ENCODE measurements around the gene VPS11.
"Not testable (repeated sequence)": the region's sequence is repeated elsewhere in the genome, so short reads cannot be mapped to it uniquely, and the experiment has no call there.

The VPS11 gene

GRCh38 chr11:119067371-119068222, at the start of gene VPS11:
Gene VPS11, plus strand, starts transcription at chr11:119067818. Its CDS starts 6 bp downstream, at chr11:119067824.
- DNase-seq (ENCODE audit: low spot score): peak; percentile 98

GRCh38 chr11:119018074-119018938, 49.3 kb upstream of the VPS11 start, which contains the start of the genes RPS25 and TRAPPC4:
Gene RPS25, minus strand, starts transcription at chr11:119018343. Its CDS starts 59 bp downstream, at chr11:119018284.
Gene TRAPPC4, plus strand, starts transcription at chr11:119018766. Its CDS starts 30 bp downstream, at chr11:119018796.
- peak; percentile 96 for DNase-seq (ENCODE audit: low spot score)

- DNase-seq (ENCODE audit: low spot score): no peak
These were observed 47.6 kb upstream of the VPS11 start for GRCh38 chr11:119019996-119020395.

DNA sequence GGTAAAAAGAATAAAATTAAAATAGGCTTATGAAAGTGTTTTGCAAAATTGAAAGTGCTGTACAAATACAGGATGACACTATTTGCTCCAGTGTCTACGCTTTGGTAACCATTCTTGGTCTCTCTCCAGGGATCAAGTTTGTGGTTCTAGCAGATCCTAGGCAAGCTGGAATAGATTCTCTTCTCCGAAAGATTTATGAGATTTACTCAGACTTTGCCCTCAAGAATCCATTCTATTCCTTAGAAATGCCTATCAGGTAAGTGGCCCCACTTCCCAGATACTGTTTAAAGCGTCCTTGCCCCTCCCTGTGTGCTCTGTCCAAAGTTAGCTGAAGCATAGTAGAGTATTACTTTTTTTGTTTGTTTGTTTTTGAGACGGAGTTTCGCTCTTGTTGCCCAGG, 46.0 kb upstream of the VPS11 start:
- DNase-seq (ENCODE audit: low spot score): no peak

DNA sequence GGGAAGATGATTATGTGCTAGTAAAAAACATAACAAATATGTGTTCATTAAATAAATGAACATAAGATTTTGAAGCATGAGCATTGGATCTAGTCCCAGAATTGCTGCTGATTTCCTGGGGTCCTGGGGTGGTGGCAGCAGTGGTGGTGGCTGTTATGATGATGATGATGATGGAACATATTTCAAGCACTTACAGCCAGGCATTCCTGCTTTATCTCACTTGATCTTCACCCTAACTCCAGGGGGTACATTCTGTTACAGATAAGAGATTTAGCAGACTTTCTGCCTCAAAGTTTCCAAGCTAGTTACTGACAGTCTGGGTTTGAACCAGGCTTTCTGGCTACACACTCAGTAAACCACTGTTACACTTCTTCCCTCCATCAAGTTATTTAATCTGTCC, 43.9 kb upstream of the VPS11 start:
- DNase-seq (ENCODE audit: low spot score): no peak

- DNase-seq (ENCODE audit: low spot score): no peak
These were observed 43.1 kb upstream of the VPS11 start for GRCh38 chr11:119024430-119025098.

- no peak for DNase-seq (ENCODE audit: low spot score)
These were observed 42.5 kb upstream of the VPS11 start for GRCh38 chr11:119025099-119025473.

DNA sequence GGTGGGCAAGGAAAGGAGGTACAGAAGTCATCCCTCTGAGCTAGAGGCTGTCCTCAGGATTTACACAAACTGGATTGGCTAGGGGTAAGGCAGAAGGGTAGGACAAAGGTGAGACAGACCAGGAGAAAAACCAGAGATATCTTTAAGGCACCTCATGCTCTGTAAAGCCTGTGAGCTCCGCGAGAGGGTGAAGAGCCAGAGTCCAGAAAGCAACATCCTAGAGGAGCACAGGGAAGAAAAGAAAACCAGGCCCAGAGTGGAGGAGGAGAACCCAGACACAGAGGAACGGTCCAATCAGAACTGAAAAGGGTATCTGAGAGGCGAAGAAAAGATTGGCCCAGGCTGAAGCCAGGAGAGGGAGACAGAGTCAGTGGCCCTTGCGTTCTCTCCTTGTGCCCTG, 42.1 kb upstream of the VPS11 start:
- DNase-seq (ENCODE audit: low spot score): no peak

DNA sequence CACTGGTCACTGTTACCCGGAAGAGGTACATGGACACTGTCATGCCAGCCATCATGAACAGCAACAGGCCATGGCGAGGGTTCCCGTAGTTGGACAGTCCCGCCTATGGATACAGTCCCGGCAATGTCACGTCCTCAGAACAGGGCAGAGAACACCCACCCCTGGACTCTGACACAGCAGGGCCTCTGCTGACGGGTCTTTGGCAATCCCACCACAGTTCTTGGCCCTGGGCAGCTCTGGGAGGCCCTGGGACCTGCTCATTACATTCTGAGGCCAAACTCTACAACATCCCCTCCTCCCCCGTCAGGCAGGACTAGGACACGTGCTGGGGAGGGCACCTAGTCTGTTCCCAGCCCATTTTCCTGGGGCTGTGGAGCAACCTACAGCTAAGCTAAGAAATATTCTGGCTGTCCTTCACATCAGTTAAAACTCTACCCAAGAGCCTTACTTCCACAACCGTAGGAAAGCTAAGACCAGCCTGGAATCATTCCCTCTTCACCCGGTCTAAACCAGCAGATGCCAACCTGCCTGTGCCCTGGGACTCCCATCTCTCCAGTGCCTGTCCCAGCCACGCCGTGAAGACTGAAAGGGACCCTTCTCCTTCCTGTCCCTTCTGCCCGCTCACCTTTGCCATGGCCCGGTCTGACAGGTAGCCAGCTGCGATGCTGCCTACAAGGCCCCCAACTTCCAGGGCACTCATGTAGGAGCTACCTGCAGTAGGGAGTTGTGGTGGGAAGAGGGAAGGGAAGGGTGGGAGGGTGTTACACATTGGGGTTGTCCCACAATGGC, 41.4 kb upstream of the VPS11 start:
- DNase-seq (ENCODE audit: low spot score): no peak

- DNase-seq (ENCODE audit: low spot score): no peak
These were observed 40.6 kb upstream of the VPS11 start for GRCh38 chr11:119026970-119027369.

DNA sequence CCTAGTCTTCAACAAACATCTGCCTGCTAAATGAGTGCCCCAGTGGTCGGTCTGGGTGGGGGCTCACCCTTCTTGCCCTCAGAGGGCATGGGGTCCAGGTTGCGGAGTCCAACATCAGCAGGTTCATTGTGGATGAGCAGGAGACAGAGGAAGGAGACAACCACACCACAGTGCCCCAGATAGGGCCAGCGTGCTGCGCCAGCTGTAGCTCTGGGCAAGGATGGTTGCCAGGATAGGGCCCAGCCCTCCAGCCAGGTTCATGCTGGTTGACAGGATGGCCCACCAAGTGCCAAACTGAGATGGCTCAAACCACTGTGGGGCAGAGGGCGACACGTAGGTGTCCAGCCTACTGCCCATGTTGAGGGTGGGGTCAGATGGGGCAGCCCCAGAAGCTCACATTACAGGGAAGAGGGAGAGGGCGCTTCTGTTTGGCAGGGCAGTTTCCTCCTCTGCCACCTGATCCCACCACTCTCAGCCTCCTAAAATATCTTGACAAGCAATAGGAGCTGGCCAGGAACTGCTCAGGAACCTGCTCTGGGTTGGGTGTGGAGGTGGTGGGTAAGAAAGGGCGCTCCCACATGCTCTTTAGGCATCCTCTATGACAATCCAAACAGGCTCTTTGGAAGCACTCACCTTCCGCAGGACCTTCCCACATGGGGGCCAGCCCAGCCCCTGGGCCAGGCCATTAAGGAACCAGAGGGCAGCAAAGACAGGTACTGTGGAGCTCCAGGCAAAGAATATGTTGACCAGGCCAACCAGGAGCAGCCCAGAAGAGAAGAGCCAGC, 39.9 kb upstream of the VPS11 start:
- no peak for DNase-seq (ENCODE audit: low spot score)

- DNase-seq (ENCODE audit: low spot score): no peak
These were observed 39.1 kb upstream of the VPS11 start for GRCh38 chr11:119028346-119029068.

GRCh38 chr11:119029069-119029339, 38.6 kb upstream of the VPS11 start:
- no peak for DNase-seq (ENCODE audit: low spot score)

- DNase-seq (ENCODE audit: low spot score): no peak
These were observed 38.1 kb upstream of the VPS11 start for GRCh38 chr11:119029340-119030028.

GRCh38 chr11:119030029-119030328, 37.6 kb upstream of the VPS11 start:
- DNase-seq (ENCODE audit: low spot score): no peak

DNA sequence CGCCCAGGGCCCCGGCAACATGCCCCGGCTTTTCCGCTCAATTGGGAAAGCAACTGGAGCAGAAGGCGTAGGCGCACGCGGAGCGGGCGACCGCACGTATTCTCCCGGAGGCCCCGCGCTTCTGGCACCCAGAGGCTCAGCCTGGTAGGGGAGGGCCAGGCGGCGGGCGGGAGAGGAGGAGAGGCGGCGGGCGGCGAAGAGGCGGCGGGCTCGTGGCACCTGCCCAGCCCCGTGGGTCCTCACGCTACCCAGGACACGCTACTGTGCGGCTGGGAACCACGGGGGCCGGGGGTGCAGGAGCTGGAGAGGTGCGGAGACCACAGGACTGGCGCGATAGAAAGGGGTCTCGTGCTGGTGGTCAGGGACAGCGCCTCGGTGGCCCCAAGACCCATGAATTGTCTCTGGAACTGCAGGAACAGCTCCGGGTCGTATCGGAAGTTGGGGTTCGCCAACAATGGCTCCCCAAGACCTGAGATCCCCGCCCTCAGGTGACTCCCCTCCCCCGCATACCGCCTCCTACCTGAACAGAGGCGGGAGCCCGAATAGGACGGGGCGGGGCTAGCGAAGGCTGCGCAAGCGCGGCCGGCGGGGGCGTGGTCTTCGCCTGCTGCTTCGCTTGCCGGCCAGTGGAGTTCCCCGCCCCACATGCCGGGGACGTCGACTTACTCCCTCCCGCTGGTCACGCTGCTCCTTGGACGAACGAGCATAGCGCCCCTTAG, 37.1 kb upstream of the VPS11 start, which contains the start of gene SLC37A4:
Gene SLC37A4 (minus strand): TSS at position 549 of the 719 bp plus-strand sequence.
- peak; percentile 98 for DNase-seq (ENCODE audit: low spot score)

DNA sequence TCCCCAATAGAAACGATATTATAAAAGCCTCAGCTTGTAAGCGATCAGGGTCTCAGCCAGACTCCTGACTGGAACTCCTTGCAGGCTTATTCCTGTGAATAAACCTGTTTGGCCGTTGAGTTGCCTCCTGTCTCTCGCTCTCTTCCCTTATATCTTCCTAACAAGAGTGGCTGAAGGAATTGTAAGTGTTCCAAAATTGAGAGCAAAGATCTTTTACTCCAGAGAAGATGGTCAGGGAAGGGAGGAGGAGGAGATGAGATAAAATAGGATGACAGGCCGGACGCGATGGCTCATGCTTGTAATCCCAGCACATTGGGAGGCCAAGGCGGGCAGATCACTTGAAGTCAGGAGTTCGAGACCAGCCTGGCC, 35.7 kb upstream of the VPS11 start:
- no peak for DNase-seq (ENCODE audit: low spot score)

DNA sequence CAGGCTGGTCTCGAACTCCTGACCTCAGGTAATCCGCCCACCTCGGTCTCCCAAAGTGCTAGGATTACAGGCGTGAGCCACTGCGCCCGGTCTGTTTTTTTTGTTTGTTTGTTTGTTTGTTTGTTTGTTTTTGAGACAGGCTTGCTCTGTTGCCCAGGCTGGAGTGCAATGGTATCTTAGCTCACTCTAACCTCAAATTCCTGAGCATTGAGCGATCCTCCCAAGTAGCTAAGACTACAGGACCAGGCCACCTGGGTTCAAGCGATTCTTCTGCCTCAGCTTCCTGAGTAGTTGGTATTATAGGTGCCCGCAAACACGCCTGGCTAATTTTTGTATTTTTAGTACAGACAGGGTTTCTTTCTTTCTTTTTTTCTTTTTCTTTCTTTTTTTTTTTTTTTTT, 34.2 kb upstream of the VPS11 start:
- not testable (repeated sequence) for DNase-seq (ENCODE audit: low spot score)

DNA sequence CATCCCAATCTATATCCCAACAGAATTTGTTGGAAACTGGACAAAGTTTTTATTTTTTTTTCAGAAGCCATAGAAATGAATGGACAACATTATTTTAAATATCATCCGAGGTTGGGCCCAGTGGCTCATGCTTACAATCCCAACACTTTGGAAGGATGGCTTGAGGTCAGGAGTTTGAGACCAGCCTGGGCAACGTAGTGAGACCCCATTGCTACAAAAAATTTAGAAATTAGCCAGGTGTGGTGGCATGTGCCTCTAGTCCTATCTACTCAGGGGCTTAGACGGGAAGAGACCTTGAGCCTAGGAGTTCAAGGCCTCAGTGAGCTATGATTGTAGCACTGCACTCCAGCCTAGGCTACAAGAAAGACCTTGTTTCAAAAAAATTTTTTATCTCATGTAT, 32.8 kb upstream of the VPS11 start:
- no peak for DNase-seq (ENCODE audit: low spot score)

Measured in activated CD4-positive, alpha-beta T cell treated with anti-CD3 and anti-CD28 coated beads, Interleukin-2, Interleukin-4, amounts not matched to agents 100 ng/mL and 50 ng/mL, durations not matched to agents 16 hours and 8 hours (primary cell).